Stimulated activated CD8-positive, alpha-beta memory T cell treated with anti-CD3 and anti-CD28 coated beads, Interleukin-7, amount 100 ng/mL, for 48 hours (primary cell): Measurements from ENCODE around the gene RFXAP.
"Not testable (repeated sequence)": the region's sequence is repeated elsewhere in the genome, so short reads cannot be mapped to it uniquely, and the experiment has no call there.

ENCODE experiments used
- DNase-seq, 2 donors: peaks; one replicate each; pipeline ENCODE4 v3.0.0-alpha.2; 2020; ENCODE audit warnings: low read depth in 1 of 2; ENCODE audit errors: extremely low read depth in 1 of 2

Gene RFXAP

DNA sequence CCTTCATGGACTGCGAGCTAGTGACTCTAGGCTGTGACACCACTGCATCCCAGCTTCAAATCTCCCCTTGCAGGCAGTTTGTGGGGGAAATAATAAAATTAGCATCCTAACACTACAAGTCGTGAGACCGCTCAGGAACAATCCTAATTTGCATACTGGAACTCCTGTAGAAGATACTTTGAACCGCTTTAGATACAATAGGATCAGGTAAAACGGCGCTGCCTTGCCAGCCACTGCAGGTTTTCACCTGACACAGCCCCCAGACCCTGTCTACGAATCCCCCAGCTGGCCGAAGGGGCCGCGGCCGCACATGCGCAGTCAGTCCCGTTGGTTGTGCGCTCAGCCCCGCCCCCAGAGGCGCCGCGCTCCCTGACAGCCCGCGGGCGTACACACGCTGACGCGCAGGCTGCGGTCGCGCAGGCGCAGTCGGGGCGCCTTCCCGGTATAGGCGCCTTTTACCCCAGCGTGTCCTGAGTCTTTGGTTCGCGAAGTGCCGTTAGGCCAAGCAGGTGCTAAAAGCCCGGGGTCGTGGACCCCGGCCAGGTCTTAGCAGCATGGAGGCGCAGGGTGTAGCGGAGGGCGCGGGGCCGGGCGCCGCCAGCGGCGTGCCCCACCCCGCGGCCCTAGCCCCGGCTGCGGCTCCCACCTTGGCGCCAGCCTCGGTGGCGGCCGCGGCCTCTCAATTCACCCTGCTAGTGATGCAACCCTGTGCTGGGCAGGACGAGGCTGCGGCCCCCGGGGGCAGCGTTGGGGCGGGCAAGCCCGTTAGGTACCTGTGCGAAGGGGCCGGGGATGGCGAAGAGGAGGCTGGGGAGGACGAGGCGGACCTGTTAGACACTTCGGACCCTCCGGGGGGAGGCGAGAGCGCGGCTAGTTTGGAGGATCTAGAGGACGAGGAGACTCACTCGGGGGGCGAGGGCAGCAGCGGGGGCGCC is at the start of gene RFXAP:
Gene RFXAP, plus strand, starts transcription at position 419 of the 935 bp plus-strand sequence. Its CDS starts 136 bp downstream, at position 555.
- DNase-seq = peak; percentile 79 to 82

DNA sequence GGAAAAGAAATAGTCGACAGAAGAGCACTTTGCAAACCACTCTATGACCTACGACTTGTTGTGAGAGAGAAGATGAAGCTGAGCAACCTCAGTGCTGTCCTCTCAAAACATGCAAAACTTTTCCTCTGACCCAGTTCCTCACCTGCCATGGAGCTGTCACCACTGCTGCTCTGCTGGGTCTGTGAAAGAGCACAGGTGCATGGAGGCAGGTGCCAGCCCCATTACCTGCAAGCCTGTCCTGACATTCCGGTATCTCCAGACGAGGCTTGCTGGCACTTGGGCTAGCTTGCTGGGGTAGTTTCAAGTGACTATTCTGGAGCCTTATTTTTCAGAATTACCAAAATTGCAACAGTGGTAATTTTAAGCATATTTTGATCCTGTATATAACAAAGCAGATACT is 49.5 kb upstream of the RFXAP start:
- DNase-seq = no peak

- DNase-seq = no peak
Observed at GRCh38 chr13:36770741-36771140, 48.3 kb upstream of the RFXAP start.

- no peak for DNase-seq
Observed at GRCh38 chr13:36772853-36773252, 46.2 kb upstream of the RFXAP start.

GRCh38 chr13:36774931-36775330 is 44.1 kb upstream of the RFXAP start:
- no peak for DNase-seq

DNA sequence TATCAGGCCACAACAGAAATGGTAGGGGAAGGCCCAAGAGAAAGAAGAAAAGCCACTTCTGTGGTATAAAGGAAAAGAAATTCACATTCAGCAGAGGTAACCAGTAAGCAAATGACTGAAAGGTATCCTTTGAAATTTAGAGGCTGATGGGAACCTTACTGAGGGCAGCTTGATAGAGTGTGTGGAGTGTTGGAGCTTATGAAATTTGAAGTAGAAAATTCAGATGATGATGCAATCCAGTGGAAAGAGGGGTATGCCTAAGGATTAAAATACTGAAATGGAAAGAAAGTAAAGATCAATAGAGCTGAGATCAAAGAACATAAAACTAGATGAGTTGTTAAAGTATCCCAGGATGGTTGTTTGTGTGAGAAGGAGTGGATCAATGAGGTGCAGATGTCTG is 42.8 kb upstream of the RFXAP start:
- DNase-seq = no peak

GRCh38 chr13:36778083-36778671 is 40.8 kb upstream of the RFXAP start:
- DNase-seq = no peak

DNA sequence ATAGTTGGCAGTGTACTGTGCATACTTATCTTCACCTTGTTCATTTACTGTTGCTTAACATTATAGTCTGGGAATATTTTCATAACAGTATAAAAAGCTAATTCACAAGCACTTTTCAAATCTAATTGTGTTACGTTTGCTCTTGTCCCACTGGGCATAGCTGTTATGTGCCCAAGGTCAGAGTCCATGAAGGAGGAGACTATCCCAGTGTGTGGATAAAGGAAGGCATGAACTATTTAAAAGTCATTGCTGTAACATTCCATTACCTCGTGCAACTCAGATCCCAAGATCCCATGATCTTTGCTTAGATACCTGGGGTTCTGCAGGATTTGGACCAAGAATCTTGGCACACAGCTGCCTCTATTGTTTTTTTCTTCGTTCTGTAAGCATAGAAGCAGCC is 35.1 kb upstream of the RFXAP start:
- no peak for DNase-seq

GRCh38 chr13:36786175-36786574 is 32.8 kb upstream of the RFXAP start:
- not testable (repeated sequence) for DNase-seq

DNA sequence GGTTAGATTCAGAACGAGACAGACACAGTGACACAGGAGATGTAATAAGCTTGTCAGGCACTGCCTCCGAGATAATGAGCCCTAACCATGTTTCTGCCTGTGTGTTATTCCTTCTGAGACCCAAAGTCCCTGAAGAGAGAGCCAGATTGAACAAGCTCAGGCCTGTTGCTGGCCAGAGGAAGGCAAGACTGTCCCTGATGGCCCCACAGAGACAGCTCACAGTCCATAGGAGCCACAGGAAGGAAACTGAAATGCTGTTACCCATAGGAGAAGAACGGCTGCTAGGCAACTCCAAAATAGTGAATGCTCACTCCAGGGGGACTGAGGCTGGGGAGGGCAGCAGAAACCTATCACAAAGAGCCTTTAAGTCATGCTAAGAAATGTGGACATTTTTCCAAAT is 31.8 kb upstream of the RFXAP start:
- DNase-seq = no peak

DNA sequence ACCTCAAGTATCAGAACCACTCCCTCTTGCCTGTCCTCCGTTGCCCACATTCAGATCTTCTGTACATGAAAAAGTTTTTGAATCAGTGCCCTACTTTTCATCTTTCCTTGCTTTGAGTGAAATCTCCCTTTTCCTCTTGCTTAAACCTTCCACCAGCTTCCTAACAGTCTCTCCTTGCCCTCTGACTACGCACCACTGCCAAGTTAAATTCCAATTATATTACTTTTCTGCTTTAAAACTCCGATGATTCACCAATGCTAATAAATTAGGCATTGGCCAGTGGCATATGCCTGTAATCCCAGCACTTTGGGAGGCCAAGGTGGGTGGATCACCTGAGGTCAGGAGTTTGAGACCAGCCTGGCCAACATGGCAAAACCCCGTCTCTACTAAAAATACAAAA is 30.7 kb upstream of the RFXAP start:
- DNase-seq = no peak

DNA sequence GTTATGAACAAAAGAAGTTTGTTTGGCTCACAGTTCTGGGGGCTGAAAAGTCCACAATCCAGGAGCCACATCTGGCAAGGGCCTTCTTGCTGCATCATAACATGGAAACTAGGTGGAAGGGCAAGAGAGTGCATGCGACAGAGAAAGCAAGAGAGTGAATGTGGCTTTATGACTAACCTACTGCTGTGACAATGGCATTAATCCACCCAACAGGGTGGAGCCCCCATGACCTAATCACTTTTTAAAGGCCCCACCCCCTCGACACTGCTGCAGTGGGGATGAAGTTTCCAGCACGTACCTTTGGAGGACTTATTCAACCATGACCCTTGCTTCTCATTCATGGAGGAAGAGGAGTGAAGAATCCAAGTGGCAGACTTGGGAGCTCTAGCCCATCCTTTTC is 30.0 kb upstream of the RFXAP start:
- DNase-seq = no peak

- DNase-seq = no peak
Observed at GRCh38 chr13:36789730-36790129, 29.3 kb upstream of the RFXAP start.

DNA sequence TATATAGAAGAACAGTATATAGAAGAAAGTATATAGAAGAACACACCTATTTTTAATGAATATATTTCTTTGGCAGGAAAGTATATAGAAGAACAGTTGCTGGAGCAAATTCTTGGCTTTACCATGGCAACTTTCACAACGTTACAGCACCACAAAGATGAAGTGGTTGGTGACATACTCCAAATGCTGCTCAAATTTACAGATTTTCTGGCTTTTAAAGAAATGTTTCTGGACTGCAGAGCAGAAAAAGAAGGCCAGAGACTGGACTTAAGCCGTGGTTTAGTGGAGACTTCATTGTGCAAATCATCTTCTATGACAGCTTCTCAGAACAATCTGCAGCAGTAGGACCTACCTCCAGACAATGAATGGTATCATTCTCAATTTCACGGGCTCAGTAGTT is 24.3 kb upstream of the RFXAP start:
- no peak for DNase-seq

DNA sequence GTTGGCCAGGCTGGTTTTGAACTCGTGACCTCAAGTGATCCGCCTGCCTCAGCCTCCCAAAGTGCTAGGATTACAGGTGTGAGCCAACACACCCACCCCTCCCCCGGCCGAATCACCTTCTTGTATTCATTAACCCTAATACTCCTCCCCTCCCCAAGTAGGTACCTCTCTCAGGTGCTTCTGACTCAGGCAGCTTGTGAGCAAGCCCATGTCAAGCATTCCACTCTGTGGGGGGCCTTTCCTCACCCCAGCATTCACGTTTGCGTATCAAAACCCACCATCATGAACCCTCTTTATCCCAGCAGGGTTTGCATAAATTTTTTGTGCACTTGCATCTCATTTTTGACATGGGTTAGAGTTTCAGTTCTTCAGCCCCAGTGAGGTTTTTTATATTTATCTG is 23.6 kb upstream of the RFXAP start:
- no peak for DNase-seq

DNA sequence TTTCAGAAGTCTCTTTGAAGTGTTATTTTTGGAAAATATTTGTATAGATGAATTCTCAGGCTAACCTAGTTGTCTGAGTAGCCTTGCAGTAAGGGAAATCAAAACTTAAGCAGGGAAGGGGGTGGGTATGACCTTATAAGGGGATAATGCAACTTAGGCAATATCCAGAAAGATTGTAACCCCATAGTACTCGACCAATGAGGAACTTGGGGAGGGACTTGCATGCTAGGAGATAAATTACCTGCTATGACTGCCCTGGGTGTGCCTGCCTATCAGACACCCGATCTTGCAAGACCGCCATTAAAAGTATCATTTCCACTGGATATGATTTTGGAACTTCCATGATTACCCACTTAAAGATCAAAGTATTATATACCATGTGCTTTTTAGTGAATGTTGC is 23.0 kb upstream of the RFXAP start:
- no peak for DNase-seq

DNA sequence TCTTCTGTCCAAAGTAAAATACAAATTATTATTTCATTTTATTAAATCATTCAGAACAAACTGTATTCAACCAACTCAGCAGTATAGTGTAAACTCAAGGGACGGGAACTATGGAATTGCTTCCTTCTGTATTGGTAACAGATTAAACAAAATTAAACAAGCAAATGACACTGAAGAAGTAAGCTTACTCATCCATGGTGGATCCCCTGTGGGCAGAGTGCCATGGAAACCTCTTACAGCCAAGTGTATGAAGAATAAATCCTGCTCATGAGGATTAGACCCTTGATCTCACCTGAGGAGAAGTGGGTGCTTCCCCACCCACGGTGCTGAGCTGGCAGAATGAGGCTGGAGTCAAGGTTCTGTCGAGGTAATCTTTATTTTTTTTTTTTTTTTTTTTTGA is 18.0 kb upstream of the RFXAP start:
- DNase-seq = no peak

DNA sequence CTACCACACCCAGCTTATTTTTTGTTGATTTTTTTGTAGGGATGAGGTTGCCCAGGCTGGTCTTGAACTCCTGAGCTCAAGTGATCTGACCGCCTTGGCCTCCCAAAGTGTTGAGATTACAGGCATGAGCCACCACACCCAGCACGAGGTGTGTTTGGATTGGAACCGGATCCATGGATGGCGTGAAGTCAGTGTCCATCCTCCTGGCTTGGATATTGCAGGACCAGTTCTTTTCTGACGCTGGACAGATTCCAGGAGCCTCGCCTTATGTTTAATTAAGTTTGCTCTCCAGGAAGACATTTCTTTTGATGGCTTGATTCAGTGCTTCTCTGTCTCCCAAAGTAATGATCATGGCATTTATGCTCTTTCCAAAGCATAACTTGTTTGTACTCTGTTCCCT is 14.4 kb upstream of the RFXAP start:
- no peak for DNase-seq

DNA sequence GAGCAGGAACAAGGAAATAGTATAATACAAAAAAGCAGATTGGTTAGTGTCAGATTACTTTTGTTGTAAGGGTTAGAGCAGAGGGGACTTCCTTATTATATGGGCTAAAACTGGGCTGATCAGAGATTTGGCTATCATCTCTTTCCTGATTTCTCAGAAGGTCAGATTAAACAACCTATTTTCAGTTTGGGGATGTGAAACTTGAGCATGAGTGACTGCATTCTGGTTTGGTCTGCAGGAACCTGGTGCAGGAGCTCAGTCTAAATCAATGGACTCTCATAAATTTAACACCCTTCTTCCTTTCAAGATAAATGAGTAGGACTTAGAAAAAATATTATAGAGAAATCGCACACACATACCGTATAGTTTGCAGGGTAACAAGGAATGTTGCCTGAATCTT is 12.9 kb upstream of the RFXAP start:
- no peak for DNase-seq

DNA sequence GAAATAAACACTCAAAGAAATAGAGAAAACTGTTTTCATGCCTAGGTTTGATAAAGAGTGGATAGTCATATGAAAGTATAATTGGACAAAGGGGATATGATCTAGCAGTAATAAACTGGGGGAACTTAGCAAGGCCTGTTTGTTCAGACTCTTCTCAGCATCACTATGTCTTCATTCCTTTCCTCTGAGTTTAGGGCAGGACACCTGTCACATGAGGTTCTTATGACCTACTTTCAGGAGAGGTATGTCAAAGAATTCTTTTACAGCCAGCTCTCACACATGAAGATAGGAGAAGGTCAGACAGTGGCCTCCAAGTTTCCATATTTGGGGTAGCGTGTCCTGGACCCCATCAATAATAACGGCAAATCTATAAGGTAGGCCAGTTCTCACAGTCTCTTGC is 11.4 kb upstream of the RFXAP start:
- DNase-seq = no peak

DNA sequence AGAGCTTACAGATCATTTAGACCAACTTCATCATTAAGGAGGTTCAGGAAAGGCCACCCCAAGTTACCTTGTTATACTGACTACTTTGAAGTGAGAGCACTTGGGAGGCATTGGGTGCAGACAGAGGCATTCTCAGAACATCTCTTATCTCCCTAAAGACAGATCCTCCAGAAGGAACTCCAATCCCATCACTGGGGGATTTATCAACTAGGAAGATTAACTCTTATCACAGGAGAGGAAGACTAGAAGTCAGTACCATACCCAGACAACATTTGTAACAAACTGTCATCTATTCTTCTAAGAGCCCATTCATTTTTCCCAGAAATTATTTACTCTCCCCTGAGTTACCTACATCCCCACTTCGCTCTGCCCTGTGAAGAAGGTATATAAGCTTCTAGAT is 5.8 kb upstream of the RFXAP start:
- DNase-seq = no peak

DNA sequence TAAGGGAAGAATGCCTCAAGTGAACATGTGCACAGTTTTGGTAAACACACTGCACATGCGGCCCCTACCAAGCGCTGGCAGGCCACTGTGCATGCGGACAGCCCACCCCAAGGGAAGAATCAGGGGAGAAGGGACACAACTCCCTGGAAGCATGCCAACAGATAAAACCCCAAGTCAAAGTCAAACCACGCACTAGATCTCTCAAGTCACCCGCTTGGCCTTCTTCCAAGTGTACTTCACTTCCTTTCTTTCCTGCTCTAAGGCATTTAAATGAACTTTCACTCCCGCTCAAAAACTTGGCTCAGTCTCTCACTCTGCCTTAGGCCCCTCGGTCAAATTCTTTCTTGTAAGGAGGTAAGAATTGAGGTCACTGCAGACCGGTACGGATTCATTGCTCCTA is 4.6 kb upstream of the RFXAP start:
- no peak for DNase-seq
